RWPE1 (cell line): ENCODE measurements around the gene LSM14B.

Experiments used
- CTCF ChIA-PET: fragments of 350-600 bp; sonication (Branson Sonifier 250); formaldehyde crosslinking; extraction: SDS; loops from one replicate; lab custom pipeline; 2021; lab: Yijun Ruan, JAX
- POLR2A ChIA-PET: fragments of 400-600 bp; formaldehyde crosslinking; extraction: SDS; loops from one replicate; lab custom pipeline; 2020; ENCODE audit warnings: antibody characterized with exemption; ENCODE audit not compliant: low non-redundant PET; lab: Yijun Ruan, JAX
- DNase-seq: peaks from one replicate; pipeline ENCODE4 v3.0.0; 2012; ENCODE audit warnings: low spot score
- H3K27ac ChIP-seq: fragments of 450-650 bp; 2 replicates; pipeline ENCODE4 v1.5.1; 2017
- TF ChIP-seq, protein P1 (sequence below): fragments of 450-650 bp; conservative IDR thresholded peaks from 2 replicates; pipeline ENCODE4 v1.5.1; 2017; ENCODE audit warnings: low read depth, mild to moderate bottlenecking

Gene LSM14B

DNA sequence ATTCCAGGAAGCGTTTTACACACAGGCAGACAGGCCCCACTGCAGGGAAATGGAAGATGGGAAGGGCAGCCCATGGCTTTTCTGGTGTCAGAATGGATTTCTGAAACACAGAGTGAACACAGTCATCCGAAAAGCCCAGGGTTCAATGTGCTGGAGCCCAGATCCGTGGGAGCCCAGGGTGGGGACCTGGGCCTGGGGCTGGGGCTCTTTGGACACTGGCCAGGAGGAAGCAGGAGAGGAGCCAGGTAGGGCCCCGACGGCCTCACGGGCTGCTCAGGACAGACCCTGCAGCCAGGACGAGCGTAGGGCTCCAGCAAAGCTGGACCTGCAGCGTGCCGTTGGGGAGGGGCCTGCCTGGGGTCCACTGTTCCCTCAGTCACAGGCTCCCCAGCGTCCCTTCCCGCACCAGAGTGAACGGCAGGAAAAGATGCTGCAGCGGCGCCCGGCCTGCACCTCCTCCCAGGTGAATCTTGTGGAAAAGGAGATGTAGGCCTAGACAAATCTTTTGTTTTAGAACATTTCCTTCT is 24.3 kb upstream of the LSM14B start:
- DNase-seq = no peak
- H3K27ac ChIP-seq = no peak overlapping the region
- ChIA-PET POLR2A (no interaction called here), CTCF (no interaction called here)
- TF ChIP-seq, protein P1, sequence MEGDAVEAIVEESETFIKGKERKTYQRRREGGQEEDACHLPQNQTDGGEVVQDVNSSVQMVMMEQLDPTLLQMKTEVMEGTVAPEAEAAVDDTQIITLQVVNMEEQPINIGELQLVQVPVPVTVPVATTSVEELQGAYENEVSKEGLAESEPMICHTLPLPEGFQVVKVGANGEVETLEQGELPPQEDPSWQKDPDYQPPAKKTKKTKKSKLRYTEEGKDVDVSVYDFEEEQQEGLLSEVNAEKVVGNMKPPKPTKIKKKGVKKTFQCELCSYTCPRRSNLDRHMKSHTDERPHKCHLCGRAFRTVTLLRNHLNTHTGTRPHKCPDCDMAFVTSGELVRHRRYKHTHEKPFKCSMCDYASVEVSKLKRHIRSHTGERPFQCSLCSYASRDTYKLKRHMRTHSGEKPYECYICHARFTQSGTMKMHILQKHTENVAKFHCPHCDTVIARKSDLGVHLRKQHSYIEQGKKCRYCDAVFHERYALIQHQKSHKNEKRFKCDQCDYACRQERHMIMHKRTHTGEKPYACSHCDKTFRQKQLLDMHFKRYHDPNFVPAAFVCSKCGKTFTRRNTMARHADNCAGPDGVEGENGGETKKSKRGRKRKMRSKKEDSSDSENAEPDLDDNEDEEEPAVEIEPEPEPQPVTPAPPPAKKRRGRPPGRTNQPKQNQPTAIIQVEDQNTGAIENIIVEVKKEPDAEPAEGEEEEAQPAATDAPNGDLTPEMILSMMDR = no peak

DNA sequence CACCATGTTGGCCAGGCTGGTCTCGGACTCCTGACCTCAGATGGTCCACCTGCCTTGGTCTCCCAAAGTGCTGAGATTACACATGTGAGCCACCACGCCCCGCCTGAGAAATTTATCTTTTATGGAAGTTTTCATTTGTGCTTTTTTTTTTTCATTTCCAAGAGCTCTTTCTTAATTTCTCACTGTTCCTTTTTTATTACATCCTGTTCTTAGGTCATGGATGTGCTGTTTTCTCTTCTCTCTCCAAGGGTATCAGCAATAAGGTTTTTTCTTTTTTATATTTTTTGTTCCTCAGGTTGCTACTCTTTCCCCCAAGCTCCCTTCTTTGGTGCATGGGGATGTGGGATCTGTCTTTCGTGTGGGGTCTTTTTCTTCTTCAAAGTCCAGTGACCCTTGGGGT is 21.2 kb upstream of the LSM14B start:
- DNase-seq = no peak
- TF ChIP-seq, protein P1 = no peak
- no peak overlapping the region for H3K27ac ChIP-seq
- ChIA-PET CTCF (no interaction called here), POLR2A (no interaction called here)

DNA sequence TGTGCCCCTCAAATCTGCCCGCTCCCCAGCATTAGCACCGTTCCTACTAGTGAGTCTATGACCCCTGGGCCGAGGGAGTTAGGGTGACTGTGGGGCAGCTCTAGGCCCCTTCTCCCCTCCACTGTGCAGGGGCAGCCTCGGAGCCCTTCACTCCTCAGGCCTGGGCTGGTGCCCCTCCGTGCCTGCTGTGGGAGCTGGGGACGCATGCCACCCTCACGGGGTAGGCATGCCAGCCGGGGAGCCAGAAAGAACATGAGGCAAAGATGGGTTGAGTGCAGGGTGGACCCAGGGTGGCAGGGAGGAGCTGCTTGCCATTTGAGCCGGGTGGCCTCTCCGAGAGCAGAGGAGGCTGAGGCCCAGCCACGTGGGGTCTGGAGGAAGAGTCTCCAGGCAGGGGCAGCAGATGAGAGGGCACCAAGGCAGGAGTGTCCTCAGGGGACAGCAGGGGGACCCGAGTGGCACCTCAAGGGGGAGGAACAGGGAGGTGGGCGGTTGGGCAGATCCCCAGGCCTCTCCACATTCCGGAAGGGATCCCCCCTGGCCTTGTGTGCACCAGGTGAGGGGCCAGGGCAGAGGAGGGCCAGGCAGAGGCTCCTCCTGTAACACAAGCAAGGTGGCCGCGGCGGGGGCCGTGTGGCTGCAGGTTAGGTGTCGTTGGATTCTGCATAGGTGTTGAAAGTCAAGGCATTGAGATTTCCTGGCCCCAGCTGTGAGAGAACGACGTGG is 18.6 kb upstream of the LSM14B start:
- CTCF ChIA-PET = interaction anchor here (0.6 to 1.6 kb wide), 3 partner anchors 15 to 396 kb away, joined by 3 to 6 read pairs (median 3); no protein-coding TSS in a partner anchor
- POLR2A ChIA-PET = no interaction called here
- TF ChIP-seq, protein P1 = no peak
- DNase-seq = no peak
- H3K27ac ChIP-seq = no peak overlapping the region

DNA sequence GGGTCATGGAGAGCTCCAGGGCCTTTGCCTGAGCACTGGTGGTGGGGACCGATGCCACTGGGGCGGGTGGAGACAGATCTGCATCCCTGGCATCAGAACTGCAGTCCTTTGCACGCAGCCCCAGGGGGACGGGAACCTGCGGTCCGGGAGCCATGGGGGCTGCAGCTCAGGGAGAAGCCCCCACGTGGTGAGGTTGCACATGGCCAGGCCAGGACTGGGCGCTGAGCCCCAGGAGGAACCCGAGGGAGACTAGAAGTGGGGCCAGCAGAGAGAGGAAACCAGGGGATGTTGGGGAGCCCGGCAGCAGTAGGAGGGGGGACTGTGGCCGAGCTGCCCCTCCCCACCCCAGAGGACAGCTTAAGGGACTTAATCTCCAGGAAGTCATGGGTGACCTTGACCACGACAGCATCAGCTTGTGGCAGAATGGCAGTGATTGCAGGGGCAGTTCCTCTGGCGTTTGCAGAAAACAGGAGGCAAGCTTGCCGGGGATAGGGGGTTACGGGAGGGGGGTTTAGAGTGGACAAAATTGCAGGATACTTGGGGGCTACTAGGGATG is 18.0 kb upstream of the LSM14B start:
- TF ChIP-seq, protein P1 = no peak
- no peak for DNase-seq
- ChIA-PET POLR2A (no interaction called here), CTCF (interaction anchor here (1.6 kb wide), 1 partner anchor 15 kb away, joined by 6 read pairs; no protein-coding TSS in a partner anchor)
- no peak overlapping the region for H3K27ac ChIP-seq

DNA sequence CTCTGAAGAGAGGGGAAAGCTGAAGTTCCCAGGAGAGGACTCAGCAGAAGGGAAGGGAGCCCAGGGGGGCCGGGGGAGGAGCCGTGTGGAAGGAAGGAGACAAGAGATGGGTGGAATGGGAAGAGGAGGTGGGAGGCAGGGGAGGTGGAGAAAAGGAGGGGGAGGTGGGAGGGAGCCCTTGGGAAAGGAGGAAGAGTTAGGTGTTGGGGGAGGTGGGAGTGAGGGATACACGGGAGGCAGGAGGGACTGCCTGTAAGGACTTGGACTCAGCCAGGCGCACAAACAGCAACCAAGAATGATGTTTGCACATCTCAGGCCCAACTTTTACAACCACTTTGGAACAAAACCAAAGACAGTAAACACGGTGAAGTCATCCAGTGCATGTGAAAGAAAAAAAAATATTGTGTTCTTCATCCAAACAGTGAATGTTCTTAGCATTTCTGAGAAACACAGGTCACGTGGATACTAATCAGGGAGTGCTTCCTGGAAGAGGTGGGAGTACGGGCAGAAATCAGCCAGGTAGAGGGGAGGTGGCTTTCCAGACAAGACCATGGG is 17.4 kb upstream of the LSM14B start:
- POLR2A ChIA-PET = no interaction called here
- CTCF ChIA-PET = interaction anchor here (1.6 kb wide), 1 partner anchor 16 kb away, joined by 6 read pairs; no protein-coding TSS in a partner anchor
- no peak for DNase-seq
- no peak overlapping the region for H3K27ac ChIP-seq
- TF ChIP-seq, protein P1 = no peak

DNA sequence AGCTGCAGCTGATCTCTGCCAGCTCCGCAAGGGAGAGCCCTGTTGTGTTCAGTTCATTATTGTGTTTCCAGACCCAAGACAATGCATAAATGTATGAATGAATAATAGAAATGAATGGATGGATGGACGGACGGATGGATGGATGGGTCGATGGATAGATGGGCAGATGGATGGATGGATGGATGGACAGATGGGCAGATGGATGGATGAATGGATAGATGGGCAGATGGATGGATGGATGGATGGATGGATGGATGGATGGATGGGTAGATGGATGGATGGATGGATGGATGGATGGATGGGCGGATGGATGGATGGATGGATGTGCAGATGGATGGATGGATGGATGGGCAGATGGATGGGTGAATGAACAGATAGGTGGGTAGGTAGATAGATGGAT is 16.7 kb upstream of the LSM14B start:
- CTCF ChIA-PET = interaction anchor here (0.7 kb wide), 1 partner anchor 89 kb away, joined by 5 read pairs; no protein-coding TSS in a partner anchor
- TF ChIP-seq, protein P1 = no peak
- POLR2A ChIA-PET = no interaction called here
- no peak for DNase-seq
- H3K27ac ChIP-seq = no peak overlapping the region
